ENCODE results near the gene NAT9. TPM values are rescaled to one million over a fixed set of nuclear protein-coding genes. Genes with fewer than 3 reads are reported as not detected.

NAT9 gene
- total RNA-seq, 4 donors from 2014 or later: 23.1 to 85.0 (median 37.4) TPM

- Histone ChIP-seq H3K36me3 (no peaks in the 10 kb centered on the region), H3K4me1 (peaks cover 0 to 7% (median 3%) of the 10 kb centered on the region in 4 donors), H3K4me3 (no peak overlapping the region), H3K9me3 (no peaks in the 10 kb centered on the region), H3K27me3 (no peaks in the 10 kb centered on the region), H3K27ac (no peak overlapping the region)
- TF ChIP-seq CTCF (IDR thresholded peaks at IDR 0.05) (no peak), POLR2A (IDR thresholded peaks at IDR 0.05) (no peak)
- no peak for DNase-seq
Observed at GRCh38 chr17:74729368-74729767, 46.8 kb downstream of the NAT9 start.

- TF ChIP-seq POLR2A (IDR thresholded peaks at IDR 0.05): no peak
- TF ChIP-seq CTCF (IDR thresholded peaks at IDR 0.05): no peak
- Histone ChIP-seq H3K4me1 (peaks cover 0 to 7% (median 3%) of the 10 kb centered on the region in 4 donors), H3K4me3 (no peak overlapping the region), H3K9me3 (no peaks in the 10 kb centered on the region), H3K36me3 (no peaks in the 10 kb centered on the region), H3K27me3 (no peaks in the 10 kb centered on the region), H3K27ac (no peak overlapping the region)
- no peak for DNase-seq
Observed at GRCh38 chr17:74728702-74729075, 47.5 kb downstream of the NAT9 start.

GRCh38 chr17:74728033-74728701 is 48.0 kb downstream of the NAT9 start:
- Histone ChIP-seq H3K9me3 (no peaks in the 10 kb centered on the region), H3K36me3 (no peaks in the 10 kb centered on the region), H3K4me3 (no peak overlapping the region), H3K27ac (no peak overlapping the region), H3K4me1 (peaks cover 0 to 7% (median 3%) of the 10 kb centered on the region in 4 donors), H3K27me3 (no peaks in the 10 kb centered on the region)
- no peak for DNase-seq
- TF ChIP-seq POLR2A (IDR thresholded peaks at IDR 0.05): no peak
- TF ChIP-seq CTCF (IDR thresholded peaks at IDR 0.05): no peak

- H3K4me3 ChIP-seq: no peak overlapping the region
- H3K27me3 ChIP-seq: no peaks in the 10 kb centered on the region
- H3K9me3 ChIP-seq: no peaks in the 10 kb centered on the region
- H3K27ac ChIP-seq: no peak overlapping the region
- H3K36me3 ChIP-seq: no peaks in the 10 kb centered on the region
- no peak for DNase-seq
- TF ChIP-seq CTCF (IDR thresholded peaks at IDR 0.05): no peak
- no peak for TF ChIP-seq POLR2A (IDR thresholded peaks at IDR 0.05)
- H3K4me1 ChIP-seq: no peaks in the 10 kb centered on the region
Observed at GRCh38 chr17:74725111-74725510, 51.0 kb downstream of the NAT9 start.

- H3K36me3 ChIP-seq: no peaks in the 10 kb centered on the region
- TF ChIP-seq CTCF (IDR thresholded peaks at IDR 0.05) (no peak), POLR2A (IDR thresholded peaks at IDR 0.05) (no peak)
- no peaks in the 10 kb centered on the region for H3K27me3 ChIP-seq
- no peaks in the 10 kb centered on the region for H3K9me3 ChIP-seq
- H3K4me1 ChIP-seq: no peaks in the 10 kb centered on the region
- H3K27ac ChIP-seq: no peak overlapping the region
- no peak overlapping the region for H3K4me3 ChIP-seq
- DNase-seq: no peak
Observed at GRCh38 chr17:74723891-74724290, 52.3 kb downstream of the NAT9 start.

- H3K4me1 ChIP-seq: no peaks in the 10 kb centered on the region
- DNase-seq: no peak
- no peaks in the 10 kb centered on the region for H3K36me3 ChIP-seq
- no peak overlapping the region for H3K4me3 ChIP-seq
- no peak for TF ChIP-seq POLR2A (IDR thresholded peaks at IDR 0.05)
- no peak for TF ChIP-seq CTCF (IDR thresholded peaks at IDR 0.05)
- H3K27ac ChIP-seq: no peak overlapping the region
- no peaks in the 10 kb centered on the region for H3K27me3 ChIP-seq
- no peaks in the 10 kb centered on the region for H3K9me3 ChIP-seq
Observed at GRCh38 chr17:74722782-74723181, 53.4 kb downstream of the NAT9 start.
